TTC549 (cell line): ENCODE results near the gene OLFML3.
"Not testable (repeated sequence)": the region's sequence is repeated elsewhere in the genome, so short reads cannot be mapped to it uniquely, and the experiment has no call there.

Source experiments
- FAIRE-seq: peaks from 2 replicates; lab custom pipeline; 2012; peaks lifted over from hg19 to GRCh38; lab: Jason Lieb, UNC

OLFML3 gene, protein sequence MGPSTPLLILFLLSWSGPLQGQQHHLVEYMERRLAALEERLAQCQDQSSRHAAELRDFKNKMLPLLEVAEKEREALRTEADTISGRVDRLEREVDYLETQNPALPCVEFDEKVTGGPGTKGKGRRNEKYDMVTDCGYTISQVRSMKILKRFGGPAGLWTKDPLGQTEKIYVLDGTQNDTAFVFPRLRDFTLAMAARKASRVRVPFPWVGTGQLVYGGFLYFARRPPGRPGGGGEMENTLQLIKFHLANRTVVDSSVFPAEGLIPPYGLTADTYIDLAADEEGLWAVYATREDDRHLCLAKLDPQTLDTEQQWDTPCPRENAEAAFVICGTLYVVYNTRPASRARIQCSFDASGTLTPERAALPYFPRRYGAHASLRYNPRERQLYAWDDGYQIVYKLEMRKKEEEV

GRCh38 chr1:113978863-113979702, at the start of gene OLFML3:
Gene OLFML3, plus strand, starts transcription at chr1:113979474. Its CDS starts 43 bp downstream, at chr1:113979517.
- peak; percentile 86 for FAIRE-seq

DNA sequence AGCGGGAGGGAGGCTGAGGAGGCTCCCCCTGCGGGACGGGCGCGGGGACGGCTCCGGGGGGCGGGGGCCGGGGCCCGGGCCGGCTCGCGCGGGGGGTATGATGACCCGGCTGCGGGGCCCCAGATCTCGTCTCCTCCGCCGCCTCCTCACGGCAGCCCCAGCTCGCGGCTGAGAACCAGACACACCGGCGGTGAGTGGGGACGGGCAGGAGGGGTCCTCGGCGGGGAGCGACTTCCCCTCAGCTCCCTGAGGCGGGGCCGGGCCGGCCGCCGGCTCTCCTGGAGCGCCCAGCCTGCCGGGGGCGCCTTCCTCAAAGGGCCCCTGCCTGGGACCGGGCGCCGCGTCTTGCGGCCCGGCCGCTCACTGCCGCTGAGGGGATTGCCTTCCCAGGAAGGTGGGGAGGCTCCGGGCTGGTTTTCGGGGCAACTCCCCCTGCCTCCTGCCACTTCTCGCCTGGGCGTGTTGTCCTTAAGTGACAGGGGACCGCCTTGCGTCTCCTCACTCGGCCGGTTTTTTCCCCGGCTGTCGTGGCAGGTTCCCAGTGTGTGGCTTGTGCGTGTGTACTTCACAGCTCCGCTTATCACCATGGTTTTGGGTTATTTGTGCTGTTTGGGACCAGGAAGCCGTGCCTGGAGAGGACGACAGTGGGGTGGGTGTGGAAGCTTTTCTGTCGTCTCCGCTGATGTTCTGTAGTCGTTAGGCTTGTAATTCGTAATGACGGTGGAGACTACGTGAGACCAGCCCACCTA, 49.4 kb upstream of the OLFML3 start:
- no peak for FAIRE-seq

GRCh38 chr1:113930499-113931161, 48.6 kb upstream of the OLFML3 start:
- FAIRE-seq = no peak

DNA sequence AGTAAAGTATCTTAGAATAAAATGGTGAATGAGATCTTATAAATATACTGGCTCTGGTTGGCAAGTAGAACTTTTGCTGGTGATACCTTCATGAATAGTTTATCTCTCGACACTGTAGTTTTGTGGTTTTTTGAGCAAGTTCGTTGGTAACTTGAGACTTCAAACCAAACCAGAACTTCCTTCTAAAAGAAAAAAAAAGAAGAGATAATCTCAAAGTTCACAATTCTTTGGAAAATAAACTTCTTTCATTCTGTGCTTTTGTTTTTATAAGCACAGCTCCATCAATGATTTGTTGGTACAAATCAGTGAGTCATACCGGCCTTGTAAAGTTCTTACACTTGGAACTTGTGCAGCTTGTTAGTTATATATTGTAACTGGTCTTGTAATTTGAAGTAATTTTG, 47.8 kb upstream of the OLFML3 start:
- no peak for FAIRE-seq

- FAIRE-seq = no peak
Observed at GRCh38 chr1:113934006-113934405, 45.3 kb upstream of the OLFML3 start.

GRCh38 chr1:113934511-113935055, 44.7 kb upstream of the OLFML3 start:
- FAIRE-seq = no peak

- no peak for FAIRE-seq
Observed at GRCh38 chr1:113935176-113935575, 44.1 kb upstream of the OLFML3 start.

GRCh38 chr1:113935970-113936369, 43.3 kb upstream of the OLFML3 start:
- no peak for FAIRE-seq

DNA sequence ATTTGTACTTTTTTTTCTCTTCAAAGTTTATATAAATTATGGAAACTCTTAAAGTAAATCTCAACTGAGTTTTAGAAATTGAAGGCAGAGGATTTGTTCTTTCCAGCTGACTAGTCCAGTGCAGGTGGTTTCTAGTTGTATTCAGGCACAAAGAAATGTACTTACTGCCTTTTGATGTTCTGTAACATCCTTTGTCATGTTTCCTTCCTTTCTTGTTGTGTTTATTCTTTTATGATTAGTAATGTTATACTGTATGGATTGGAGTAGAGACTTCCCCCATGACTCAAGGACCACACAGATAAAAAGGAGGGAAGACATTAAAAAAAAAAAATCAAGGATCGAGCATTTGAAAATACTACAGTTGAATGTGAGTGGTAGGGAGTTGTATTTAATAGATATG, 42.1 kb upstream of the OLFML3 start:
- no peak for FAIRE-seq

DNA sequence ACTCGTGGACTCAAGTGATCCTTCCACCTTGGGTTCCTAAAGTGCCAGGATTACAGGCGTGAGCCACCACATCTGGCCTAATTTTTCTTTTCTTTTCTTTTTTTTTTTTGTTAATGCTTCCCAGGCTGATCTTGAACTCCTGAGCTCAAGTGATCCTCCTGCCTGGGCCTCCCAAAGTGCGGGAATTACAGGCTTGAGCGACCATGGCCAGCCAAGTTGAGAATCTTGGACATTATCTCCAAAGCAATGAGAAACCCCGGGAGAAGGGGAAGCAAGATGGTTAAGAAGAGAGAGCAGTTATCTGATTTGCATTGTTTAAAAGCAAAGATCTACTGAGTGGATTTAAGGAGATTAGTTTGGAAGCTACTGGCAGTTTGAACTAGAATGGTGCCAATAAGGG, 41.1 kb upstream of the OLFML3 start:
- FAIRE-seq = no peak

- no peak for FAIRE-seq
Observed at GRCh38 chr1:113940365-113941244, 38.7 kb upstream of the OLFML3 start.

DNA sequence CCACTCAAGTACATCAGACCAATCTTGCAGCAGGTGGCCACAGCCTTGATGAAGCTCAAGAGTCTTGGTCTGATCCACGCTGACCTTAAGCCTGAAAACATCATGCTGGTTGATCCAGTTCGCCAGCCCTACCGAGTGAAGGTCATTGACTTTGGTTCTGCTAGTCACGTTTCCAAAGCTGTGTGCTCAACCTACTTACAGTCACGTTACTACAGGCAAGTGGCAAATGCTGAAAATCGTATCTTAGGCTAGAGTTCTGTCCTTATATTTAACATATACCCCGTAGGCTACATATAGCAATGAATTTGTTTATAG, 38.1 kb upstream of the OLFML3 start:
- no peak for FAIRE-seq

GRCh38 chr1:113942527-113942926, 36.7 kb upstream of the OLFML3 start:
- no peak for FAIRE-seq

GRCh38 chr1:113943028-113943811, 36.1 kb upstream of the OLFML3 start:
- no peak for FAIRE-seq

DNA sequence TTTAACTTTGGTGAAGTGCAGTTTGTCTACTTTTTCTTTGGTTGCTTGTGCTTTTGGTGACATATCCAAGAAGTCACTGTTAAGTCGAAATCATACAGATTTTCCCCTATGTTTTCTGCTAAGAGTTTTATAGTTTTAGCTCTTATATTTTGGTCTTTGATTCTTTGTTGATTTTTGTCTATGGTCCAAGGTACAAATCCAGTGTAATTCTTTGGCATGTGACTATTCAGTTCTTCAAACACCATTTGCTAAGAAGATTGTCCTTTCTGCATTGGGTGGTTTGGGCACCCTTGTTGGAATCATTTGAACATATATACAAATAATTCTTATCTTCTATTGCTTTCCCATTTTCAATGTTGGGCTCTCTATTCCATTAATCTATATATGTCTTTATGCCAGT, 33.9 kb upstream of the OLFML3 start:
- FAIRE-seq = no peak

GRCh38 chr1:113946112-113946511, 33.2 kb upstream of the OLFML3 start:
- no peak for FAIRE-seq

DNA sequence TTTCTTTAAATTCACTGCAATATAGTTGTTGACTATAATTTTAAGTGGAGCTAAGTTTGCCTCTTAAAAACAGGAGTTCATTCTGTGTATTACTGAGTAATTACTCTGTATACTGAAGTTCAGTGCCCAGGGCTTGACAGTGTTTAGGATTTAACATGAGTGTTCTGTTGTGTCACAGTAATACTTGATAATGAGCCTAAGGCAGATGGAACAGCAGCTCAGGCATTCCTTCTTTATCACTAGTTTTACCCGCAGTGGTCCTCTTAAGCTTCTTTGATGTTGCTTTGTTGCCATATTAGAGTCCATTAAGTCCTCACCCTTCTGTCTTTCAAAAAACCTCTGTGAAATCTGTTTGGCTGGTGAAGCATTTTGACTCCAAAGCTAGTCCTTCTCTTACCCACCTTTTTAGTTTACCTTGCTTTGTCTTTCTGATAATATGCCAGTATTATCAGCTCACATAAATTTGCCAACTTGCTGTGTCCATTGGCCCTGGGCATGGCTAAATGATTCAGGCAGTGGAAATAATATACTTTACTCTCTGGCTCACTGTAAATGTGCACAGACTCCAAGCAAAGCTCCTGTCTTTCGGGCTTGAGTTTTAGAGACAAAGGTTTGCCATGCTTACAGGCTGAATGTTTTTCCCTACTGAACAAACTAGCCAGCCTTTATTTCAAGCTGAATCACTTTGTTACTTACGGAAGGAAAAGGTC, 32.4 kb upstream of the OLFML3 start:
- no peak for FAIRE-seq

- FAIRE-seq = no peak
Observed at GRCh38 chr1:113947388-113948107, 31.7 kb upstream of the OLFML3 start.

DNA sequence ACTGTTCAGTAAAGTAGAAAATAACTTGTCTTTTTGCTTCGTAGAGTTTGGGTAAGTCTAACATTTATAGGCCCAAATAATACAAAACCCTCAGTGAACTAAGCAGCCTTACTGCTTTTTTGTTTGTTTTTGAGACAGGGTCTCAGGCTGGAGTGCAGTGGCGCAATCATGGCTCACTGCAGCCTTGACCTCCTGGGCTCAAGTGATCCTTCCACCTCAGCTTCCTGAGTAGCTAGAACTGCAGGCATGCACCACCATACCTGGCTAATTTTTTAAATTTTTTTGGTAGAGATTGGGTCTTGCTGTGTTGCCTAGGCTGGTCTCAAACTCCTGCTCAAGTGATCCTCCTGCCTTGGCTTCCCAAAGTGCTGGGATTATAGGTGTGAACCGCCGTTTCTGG, 31.1 kb upstream of the OLFML3 start:
- not testable (repeated sequence) for FAIRE-seq
